Breast epithelium (tissue), 4 donors: Measurements from ENCODE around the gene STRA8. TPM values are rescaled to one million over a fixed set of nuclear protein-coding genes. Genes with fewer than 3 reads are reported as not detected.

Experiments used
- DNase-seq, 2 donors: peaks; one replicate each; pipeline ENCODE4 v3.0.0-alpha.2; 2019; ENCODE audit warnings: low spot score in 2 of 2
- H3K27ac ChIP-seq, 2 donors: fragments of 200-600 bp; sonication (generic) in 1 of 2; one replicate each; pipeline ENCODE4 v1.5.1; 2016 to 2019; ENCODE audit warnings: mild to moderate bottlenecking in 1 of 2
- H3K27me3 ChIP-seq, 2 donors: fragments of 200-600 bp; sonication (generic) in 1 of 2; one replicate each; pipeline versions ENCODE4 v1.5.1 to v1.6.0; 2017 to 2019; ENCODE audit warnings: control low read depth in 1 of 2, mild to moderate bottlenecking in 1 of 2
- H3K36me3 ChIP-seq: fragments of 200-600 bp; one replicate; pipeline ENCODE4 v1.5.1; 2019
- H3K4me1 ChIP-seq, 2 donors: fragments of 200-600 bp; sonication (generic); one replicate each; pipeline ENCODE4 v1.5.1; 2016 to 2019; ENCODE audit warnings: control low read depth in 1 of 2
- H3K4me3 ChIP-seq, 3 donors: fragments of 200-600 bp; sonication (generic); 1 replicate in 2 of 3; 2 replicates in 1 of 3; pipeline ENCODE4 v1.5.1; 2016 to 2019; ENCODE audit warnings: mild to moderate bottlenecking in 3 of 3, moderate library complexity in 2 of 3
- H3K9me3 ChIP-seq, 2 donors: fragments of 200-600 bp; sonication (generic) in 1 of 2; one replicate each; pipeline ENCODE4 v1.5.1; 2016 to 2019; ENCODE audit warnings: control low read depth in 1 of 2
- POLR2A ChIP-seq: fragments of 450-650 bp; IDR thresholded peaks from one replicate; pipeline ENCODE4 v1.6.1; 2016; ENCODE audit warnings: antibody characterized with exemption, mild to moderate bottlenecking, moderate library complexity
- POLR2AphosphoS5 ChIP-seq, 3 donors: sonication (generic); formaldehyde crosslinking; IDR thresholded peaks; one replicate each; pipeline ENCODE4 v1.6.1; 2017; ENCODE audit warnings: antibody characterized with exemption in 3 of 3
- intact Hi-C: fragments of 100-400 bp; cut with DNase I; formaldehyde crosslinking; loops from one replicate; pipeline ENCODE4 v1.15.1; 2023; ENCODE audit warnings: low total_unique reads
- total RNA-seq, 3 donors: library from RNA; depleted of rRNA; stranded (reverse); fragments of >200 nt; gene quantifications; one replicate each; pipeline ENCODE4 v1.1.0, GENCODE V29; 2016
- TF ChIP-seq, protein P1 (sequence below), 3 donors: fragments of 450-650 bp; IDR thresholded peaks; one replicate each; pipeline ENCODE4 v1.5.1; 2016 to 2017; ENCODE audit warnings: antibody characterized with exemption in 3 of 3, mild to moderate bottlenecking in 3 of 3, moderate library complexity in 3 of 3

The STRA8 gene
- total RNA-seq, 3 donors from 2014 or later: not detected

DNA sequence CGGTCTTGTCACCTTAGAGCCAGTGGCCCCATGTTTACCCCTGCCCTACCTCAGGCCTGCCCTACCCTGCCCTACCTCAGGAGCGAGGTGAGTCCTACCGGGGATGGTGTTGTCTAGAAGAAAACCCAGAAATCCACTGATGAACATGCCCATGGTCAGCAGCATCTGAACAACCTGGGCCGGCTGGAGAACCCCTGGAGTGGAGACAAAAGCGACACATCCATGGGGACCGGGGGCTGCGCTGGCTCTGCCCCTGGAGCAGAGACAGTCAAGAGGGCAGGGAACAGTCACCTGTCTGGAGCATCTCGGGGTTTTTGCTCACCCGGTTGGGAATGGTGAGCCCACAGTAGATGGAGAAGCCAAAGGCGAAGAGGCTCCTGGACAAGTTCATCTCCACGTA, 36.3 kb downstream of the STRA8 start:
- Histone ChIP-seq H3K27me3 (no peaks in the 10 kb centered on the region), H3K27ac (no peak overlapping the region), H3K4me1 (no peaks in the 10 kb centered on the region), H3K36me3 (no peaks in the 10 kb centered on the region), H3K9me3 (peaks cover 0 to 5% of the 10 kb centered on the region in 2 donors), H3K4me3 (no peak overlapping the region)
- DNase-seq: no peak
- intact Hi-C loops: no loop called here
- no peak for TF ChIP-seq POLR2A
- TF ChIP-seq, protein P1, sequence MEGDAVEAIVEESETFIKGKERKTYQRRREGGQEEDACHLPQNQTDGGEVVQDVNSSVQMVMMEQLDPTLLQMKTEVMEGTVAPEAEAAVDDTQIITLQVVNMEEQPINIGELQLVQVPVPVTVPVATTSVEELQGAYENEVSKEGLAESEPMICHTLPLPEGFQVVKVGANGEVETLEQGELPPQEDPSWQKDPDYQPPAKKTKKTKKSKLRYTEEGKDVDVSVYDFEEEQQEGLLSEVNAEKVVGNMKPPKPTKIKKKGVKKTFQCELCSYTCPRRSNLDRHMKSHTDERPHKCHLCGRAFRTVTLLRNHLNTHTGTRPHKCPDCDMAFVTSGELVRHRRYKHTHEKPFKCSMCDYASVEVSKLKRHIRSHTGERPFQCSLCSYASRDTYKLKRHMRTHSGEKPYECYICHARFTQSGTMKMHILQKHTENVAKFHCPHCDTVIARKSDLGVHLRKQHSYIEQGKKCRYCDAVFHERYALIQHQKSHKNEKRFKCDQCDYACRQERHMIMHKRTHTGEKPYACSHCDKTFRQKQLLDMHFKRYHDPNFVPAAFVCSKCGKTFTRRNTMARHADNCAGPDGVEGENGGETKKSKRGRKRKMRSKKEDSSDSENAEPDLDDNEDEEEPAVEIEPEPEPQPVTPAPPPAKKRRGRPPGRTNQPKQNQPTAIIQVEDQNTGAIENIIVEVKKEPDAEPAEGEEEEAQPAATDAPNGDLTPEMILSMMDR (IDR thresholded peaks at IDR 0.05): no peak
- no peak for TF ChIP-seq POLR2AphosphoS5 (IDR thresholded peaks at IDR 0.05)

DNA sequence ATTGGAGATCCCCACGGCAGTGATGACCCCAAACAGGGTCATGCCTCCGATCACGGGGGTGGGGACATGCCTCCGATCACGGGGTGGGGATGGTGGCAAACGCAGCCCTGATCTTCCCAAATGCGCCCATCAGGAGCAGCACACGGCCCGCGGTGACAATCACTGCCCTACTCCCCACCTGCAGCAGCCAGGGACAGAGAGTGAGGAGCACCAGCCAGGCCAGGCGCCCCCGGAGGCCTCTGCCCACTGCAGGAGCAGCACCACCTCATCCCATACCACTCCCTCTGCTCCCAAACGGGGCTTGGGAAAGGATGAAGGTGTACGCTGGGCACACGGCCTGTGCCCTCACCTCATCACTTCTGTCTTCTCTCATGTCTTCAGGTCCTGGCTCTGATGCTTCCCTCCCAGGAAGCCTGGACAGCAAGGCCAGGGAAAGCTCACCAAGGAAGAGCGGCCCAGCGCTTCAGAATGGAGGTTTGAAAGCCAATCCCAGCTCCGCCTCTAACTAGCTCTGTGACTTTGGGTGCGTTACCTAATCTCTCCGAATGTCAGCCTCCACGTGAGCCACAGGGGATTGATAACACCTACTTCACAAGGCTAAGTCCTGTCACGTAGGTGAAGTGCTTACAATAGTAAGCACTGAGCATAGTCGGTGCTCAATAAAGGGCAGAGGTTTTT, 37.1 kb downstream of the STRA8 start:
- H3K27ac ChIP-seq: no peak overlapping the region
- peaks cover 0 to 5% of the 10 kb centered on the region in 2 donors for H3K9me3 ChIP-seq
- no peaks in the 10 kb centered on the region for H3K36me3 ChIP-seq
- no peak for DNase-seq
- H3K4me1 ChIP-seq: no peaks in the 10 kb centered on the region
- no peak overlapping the region for H3K4me3 ChIP-seq
- no peak for TF ChIP-seq POLR2AphosphoS5 (IDR thresholded peaks at IDR 0.05)
- TF ChIP-seq, protein P1 (IDR thresholded peaks at IDR 0.05): no peak
- no peak for TF ChIP-seq POLR2A
- intact Hi-C loops: no loop called here
- H3K27me3 ChIP-seq: no peaks in the 10 kb centered on the region

DNA sequence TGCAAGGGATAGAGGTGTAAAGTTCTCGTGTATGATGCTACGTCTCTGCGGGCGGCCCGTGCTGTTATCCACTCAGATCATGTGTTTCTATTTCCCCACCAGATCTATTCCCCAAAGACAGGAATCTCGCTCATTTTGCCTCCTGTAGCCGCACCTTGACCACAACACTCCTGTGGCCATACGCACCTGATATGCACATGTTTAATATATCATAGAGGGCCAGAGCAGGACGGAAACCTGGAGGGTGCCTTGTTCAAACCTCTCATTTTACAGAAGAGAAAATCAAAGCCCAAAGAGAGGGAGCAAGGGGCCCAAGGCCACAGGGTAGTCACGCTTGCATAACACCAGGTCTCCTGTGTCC, 37.6 kb downstream of the STRA8 start:
- no peaks in the 10 kb centered on the region for H3K4me1 ChIP-seq
- H3K36me3 ChIP-seq: no peaks in the 10 kb centered on the region
- H3K27ac ChIP-seq: no peak overlapping the region
- no peak for DNase-seq
- no peak overlapping the region for H3K4me3 ChIP-seq
- TF ChIP-seq POLR2A (no peak), POLR2AphosphoS5 (IDR thresholded peaks at IDR 0.05) (no peak)
- TF ChIP-seq, protein P1 (IDR thresholded peaks at IDR 0.05): no peak
- intact Hi-C loops: no loop called here
- H3K27me3 ChIP-seq: no peaks in the 10 kb centered on the region
- H3K9me3 ChIP-seq: peaks cover 0 to 5% of the 10 kb centered on the region in 2 donors

DNA sequence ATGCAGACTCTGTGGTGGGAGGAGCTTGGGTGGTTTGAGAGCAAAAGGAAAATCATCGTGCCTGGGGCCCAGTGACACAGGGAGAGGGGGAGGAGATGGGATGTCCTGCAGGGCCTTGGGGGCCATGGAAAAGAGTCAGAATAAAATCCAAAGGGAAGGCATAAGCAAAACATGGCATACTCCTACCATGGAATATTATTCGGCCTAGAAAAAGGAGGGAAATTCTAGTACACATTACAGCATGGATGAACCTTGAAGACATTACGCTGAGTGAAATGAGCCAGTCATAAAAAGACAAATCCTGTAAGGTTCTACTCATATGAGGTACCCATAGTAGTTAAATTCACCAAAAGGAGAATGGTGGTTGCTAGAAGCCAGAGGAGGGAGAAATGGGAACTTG, 38.7 kb downstream of the STRA8 start:
- Histone ChIP-seq H3K4me3 (no peak overlapping the region), H3K9me3 (no peaks in the 10 kb centered on the region), H3K4me1 (no peaks in the 10 kb centered on the region), H3K27ac (no peak overlapping the region), H3K36me3 (no peaks in the 10 kb centered on the region), H3K27me3 (no peaks in the 10 kb centered on the region)
- DNase-seq: no peak
- TF ChIP-seq POLR2A (no peak), POLR2AphosphoS5 (IDR thresholded peaks at IDR 0.05) (no peak)
- TF ChIP-seq, protein P1 (IDR thresholded peaks at IDR 0.05): no peak
- intact Hi-C loops: no loop called here

DNA sequence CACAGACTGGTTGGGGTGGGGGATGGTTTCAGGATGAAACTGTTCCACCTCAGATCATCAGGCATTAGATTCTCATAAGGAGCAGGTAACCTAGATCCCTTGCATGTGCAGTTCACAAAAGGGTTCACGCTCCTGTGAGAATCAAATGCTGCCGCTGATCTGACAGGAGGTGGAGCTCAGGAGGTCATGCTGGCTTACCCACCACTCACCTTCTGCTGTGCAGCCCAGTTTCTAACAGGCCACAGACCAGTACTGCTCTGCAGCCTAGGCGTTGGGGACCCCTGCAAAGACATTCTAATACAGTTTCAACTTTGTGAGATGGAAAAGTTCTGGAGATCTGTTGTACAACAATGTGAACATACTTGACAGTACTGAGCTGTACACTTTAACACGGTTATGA, 39.9 kb downstream of the STRA8 start:
- intact Hi-C loops: no loop called here
- no peak for TF ChIP-seq POLR2AphosphoS5 (IDR thresholded peaks at IDR 0.05)
- TF ChIP-seq, protein P1 (IDR thresholded peaks at IDR 0.05): no peak
- TF ChIP-seq POLR2A: no peak
- no peak overlapping the region for H3K4me3 ChIP-seq
- no peaks in the 10 kb centered on the region for H3K27me3 ChIP-seq
- no peaks in the 10 kb centered on the region for H3K36me3 ChIP-seq
- no peaks in the 10 kb centered on the region for H3K9me3 ChIP-seq
- H3K4me1 ChIP-seq: no peaks in the 10 kb centered on the region
- no peak overlapping the region for H3K27ac ChIP-seq
- DNase-seq: no peak
